Sigmoid colon (tissue), 4 donors: Measurements from ENCODE around the gene YIPF7.

Experiments
- CTCF ChIP-seq, 4 experiments: fragments of 450-650 bp in 3 of 4; fragments of 200-600 bp in 1 of 4; IDR thresholded peaks; one replicate each; pipeline ENCODE4 v1.5.1; 2016 to 2019; ENCODE audit warnings: antibody characterized with exemption in 4 of 4, mild to moderate bottlenecking in 3 of 4, moderate library complexity in 2 of 4
- POLR2AphosphoS5 ChIP-seq, 4 donors: sonication (generic); formaldehyde crosslinking; IDR thresholded peaks; one replicate each; pipeline ENCODE4 v1.6.1; 2017; ENCODE audit warnings: antibody characterized with exemption in 4 of 4

- no peak for TF ChIP-seq CTCF (IDR thresholded peaks at IDR 0.05)
- TF ChIP-seq POLR2AphosphoS5 (IDR thresholded peaks at IDR 0.05): no peak
These were observed 49.0 kb upstream of the YIPF7 start for GRCh38 chr4:44700427-44700826.
